K562 (cell line): Measurements from ENCODE around the gene TCF4. TPM values are rescaled to one million over a fixed set of nuclear protein-coding genes. Genes with fewer than 3 reads are reported as not detected.

Source experiments
- ATAC-seq: fragments of 200-7000 bp; cut with Tn5 transposase; 3 replicates; pipeline ENCODE4 v1.9.1; 2020; ENCODE audit warnings: moderate library complexity
- BruUV-seq: library from RNA; stranded (reverse); fragments of 400-500 nt; replicated peaks from 2 replicates; lab custom pipeline; 2021; lab: Mats Ljungman, UMichigan
- CTCF ChIA-PET: fragments of 300-600 bp; formaldehyde crosslinking; extraction: SDS; loops from one replicate; lab custom pipeline; 2021; ENCODE audit warnings: low intra/inter-chr PET ratio; lab: Yijun Ruan, JAX
- POLR2A ChIA-PET: fragments of 300-600, 350-650 bp; sonication (Branson Sonifier 250); formaldehyde crosslinking; extraction: SDS; loops from one replicate; lab custom pipeline; 2021; ENCODE audit warnings: antibody characterized with exemption, inconsistent platforms; lab: Yijun Ruan, JAX
- DNase-seq, 4 experiments: peaks; one replicate each; pipeline versions ENCODE4 v3.0.0 to v3.0.0-alpha.2; 2011 to 2018; ENCODE audit warnings: low spot score in 3 of 4, mixed read lengths in 3 of 4; ENCODE audit errors: extremely low read depth in 1 of 4
- FAIRE-seq: peaks from 2 replicates; lab custom pipeline; 2011; peaks lifted over from hg19 to GRCh38; lab: Jason Lieb, UNC
- H2AFZ ChIP-seq: 2 replicates; pipeline ENCODE4 v1.6.0; 2011; ENCODE audit warnings: low read depth, low read length, control low read depth, inconsistent platforms
- H3K27ac ChIP-seq: fragments of 200-600 bp; 3 replicates; pipeline ENCODE4 v1.8.0; 2011; ENCODE audit warnings: low read depth, mild to moderate bottlenecking, control low read depth, inconsistent platforms, low read length, moderate library complexity, mixed read lengths; ENCODE audit errors: extremely low read depth
- H3K27me3 ChIP-seq, 2 experiments: fragments of 300-600 bp in 1 of 2; 2 replicates in 1 of 2; 3 replicates in 1 of 2; pipeline versions ENCODE4 v1.6.0 to v1.8.0; 2011; ENCODE audit warnings: inconsistent platforms in 2 of 2, low read length in 2 of 2, mild to moderate bottlenecking in 1 of 2, mixed read lengths in 1 of 2, moderate library complexity in 1 of 2; ENCODE audit not compliant: control insufficient read depth in 2 of 2, insufficient read depth in 2 of 2
- H3K36me3 ChIP-seq: fragments of 300-600 bp; 3 replicates; pipeline ENCODE4 v1.8.0; 2011; ENCODE audit warnings: mild to moderate bottlenecking, low read length, inconsistent platforms; ENCODE audit not compliant: control insufficient read depth, insufficient read depth
- H3K4me1 ChIP-seq, 2 experiments: fragments of 200-600 bp in 1 of 2; replicated peaks in 1 of 2; 2 replicates in 1 of 2; 3 replicates in 1 of 2; pipeline versions ENCODE4 v1.5.1 to v1.8.0; 2011; ENCODE audit warnings: inconsistent platforms in 2 of 2, low read length in 2 of 2, mild to moderate bottlenecking in 1 of 2, mixed read lengths in 1 of 2, moderate library complexity in 1 of 2; ENCODE audit not compliant: control insufficient read depth in 2 of 2, insufficient read depth in 2 of 2
- H3K4me2 ChIP-seq: 2 replicates; pipeline ENCODE4 v1.6.1; 2011; ENCODE audit warnings: low read length, control low read depth, inconsistent platforms, mixed read lengths; ENCODE audit not compliant: insufficient read depth
- H3K4me3 ChIP-seq: fragments of 200-600 bp; sonication (generic), shearing (Covaris generic); 2 replicates; pipeline ENCODE4 v1.5.1; 2016; ENCODE audit warnings: control low read depth, inconsistent platforms
- H3K79me2 ChIP-seq: fragments of 200-600 bp; 3 replicates; pipeline ENCODE4 v1.8.0; 2011; ENCODE audit warnings: low read length, inconsistent platforms; ENCODE audit not compliant: control insufficient read depth, insufficient read depth
- H3K9ac ChIP-seq, 2 experiments: 2 replicates each; pipeline versions ENCODE4 v1.6.0 to v1.6.1; 2011; ENCODE audit warnings: low read depth in 2 of 2, low read length in 2 of 2, control low read depth in 1 of 2, inconsistent platforms in 1 of 2, mild to moderate bottlenecking in 1 of 2, mixed read lengths in 1 of 2; ENCODE audit not compliant: insufficient read depth in 1 of 2
- H3K9me1 ChIP-seq: one replicate; pipeline ENCODE4 v1.6.0; 2011; ENCODE audit warnings: inconsistent platforms, mild to moderate bottlenecking, low read length, moderate library complexity; ENCODE audit not compliant: control insufficient read depth, insufficient read depth
- H3K9me3 ChIP-seq: replicated peaks from 2 replicates; pipeline ENCODE4 v1.5.1; 2011; ENCODE audit warnings: low read depth, low read length, inconsistent platforms; ENCODE audit not compliant: control insufficient read depth, insufficient read depth
- H4K20me1 ChIP-seq: replicated peaks from 2 replicates; pipeline ENCODE4 v1.6.1; 2011; ENCODE audit warnings: low read length, inconsistent platforms, mixed read lengths; ENCODE audit not compliant: control insufficient read depth, insufficient read depth
- HCFC1 ChIP-seq: IDR thresholded peaks from 2 replicates; pipeline ENCODE4 v1.6.1; 2012; ENCODE audit warnings: low read depth, low read length, improper control_type of control experiment
- KLF10 ChIP-seq: fragments of 250-450 bp; sonication (Bioruptor Pico); IDR thresholded peaks from 2 replicates; pipeline ENCODE4 v1.6.1; 2021; ENCODE audit warnings: matching md5 sums
- POLR3A ChIP-seq: IDR thresholded peaks from 2 replicates; pipeline ENCODE4 v1.6.1; 2011; ENCODE audit warnings: borderline replicate concordance, mild to moderate bottlenecking, moderate library complexity; ENCODE audit not compliant: insufficient read length, insufficient read depth; ENCODE audit errors: extremely low read depth
- RNF219 ChIP-seq: fragments of 250-450 bp; sonication (Bioruptor Pico); IDR thresholded peaks from 2 replicates; pipeline ENCODE4 v1.5.0; 2022; ENCODE audit warnings: mild to moderate bottlenecking
- WHSC1 ChIP-seq: IDR thresholded peaks from one replicate; pipeline ENCODE4 v1.6.1; 2012; ENCODE audit warnings: low read length, control low read depth, inconsistent platforms
- ZNF431 ChIP-seq: sonication (generic); formaldehyde crosslinking; IDR thresholded peaks from 2 replicates; pipeline ENCODE4 v1.8.0; 2022; ENCODE audit warnings: mild to moderate bottlenecking, missing genetic modification reagents
- WGBS: fragments of 100-300 bp; shearing (Covaris generic); methylation state at CpG from one replicate; pipeline ENCODE4 v1.1.6; 2016; ENCODE audit warnings: low coverage, mixed read lengths; ENCODE audit not compliant: insufficient coverage; ENCODE audit errors: missing lambda C conversion rate; 5-methylcytosine and 5-hydroxymethylcytosine counted together
- in situ Hi-C: fragments of 300-500 bp; cut with MboI; formaldehyde crosslinking; loops from 4 replicates; pipeline ENCODE4 v1.15.0; 2018; ENCODE audit warnings: inconsistent platforms, mixed read lengths
- intact Hi-C: fragments of 100-400 bp; cut with micrococcal nuclease; formaldehyde crosslinking; loops from 2 replicates; pipeline ENCODE4 v1.14.2; 2022
- polyA plus RNA-seq, 8 experiments: library from polyadenylated mRNA; depleted of rRNA in 4 of 8; stranded (reverse) in 5 of 8; unstranded in 3 of 8; fragments of >200 nt; fragmentation: Nextera tagmentation in 2 of 8; fragmentation: Illumina TruSeq in 1 of 8; extraction: Ambion mirVana in 2 of 8; extraction: Trizol in 1 of 8; gene quantifications; 2 replicates each; pipeline versions ENCODE4 v1.2.1 to v1.2.3, GENCODE V29; 2011 to 2014; ENCODE audit warnings: inconsistent platforms in 1 of 8, missing spikeins in 1 of 8
- total RNA-seq, 7 experiments: library from RNA; depleted of rRNA in 6 of 7; stranded (reverse); fragments of >200 nt in 6 of 7; fragmentation: Illumina TruSeq in 2 of 7; extraction: Trizol in 2 of 7; gene quantifications; 2 replicates each; pipeline versions ENCODE4 v1.2.1 to v1.2.3, GENCODE V29; 2011 to 2021; ENCODE audit warnings: low replicate concordance in 1 of 7
- TF ChIP-seq, protein P1 (sequence below): fragments of 250-450 bp; sonication (Bioruptor Pico); IDR thresholded peaks from 2 replicates; pipeline ENCODE4 v1.4.0; 2020
- TF ChIP-seq, protein P2 (sequence below): fragments of 250-450 bp; sonication (Bioruptor Pico); IDR thresholded peaks from 2 replicates; pipeline ENCODE4 v1.8.0; 2022; ENCODE audit warnings: moderate library complexity, mild to moderate bottlenecking, inconsistent platforms

Gene TCF4
- total and polyA plus RNA-seq, 9 of the 15 experiments (the other 6 are each of a cell fraction or from before 2014, with no cell fraction given) = 4.8 to 24.7 (median 15.2) TPM

DNA sequence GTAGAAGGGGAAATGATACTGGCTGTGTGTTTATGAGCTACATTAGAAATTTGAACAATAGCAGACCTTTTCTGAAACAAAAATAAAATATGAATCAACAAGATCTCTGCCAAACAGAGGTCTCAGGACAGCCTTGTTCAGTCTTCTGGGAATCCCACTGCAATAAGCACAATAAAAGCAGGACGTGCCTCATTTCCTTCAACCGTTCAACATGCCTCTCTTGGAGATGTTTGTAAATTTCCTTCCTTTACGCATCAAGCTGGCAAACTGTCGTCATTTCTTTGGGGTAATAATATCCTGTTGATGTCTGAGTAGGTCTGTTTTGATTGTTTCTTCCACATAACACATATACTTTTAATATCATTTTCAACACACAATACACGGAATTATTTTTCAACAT, 77.2 kb downstream of the TCF4 start:
- ATAC-seq (no peak), DNase-seq (no peak), FAIRE-seq (no peak)
- Histone ChIP-seq H4K20me1 (no peaks in the 10 kb centered on the region), H3K27me3 (no peaks in the 10 kb centered on the region), H3K9me1 (no peaks in the 10 kb centered on the region), H3K9me3 (no peaks in the 10 kb centered on the region), H3K4me1 (peaks cover 0 to 3% of the 10 kb centered on the region in 2 experiments; a peak in 1 of 5 replicates), H3K9ac (no peak overlapping the region), H3K79me2 (no peaks in the 10 kb centered on the region; the same call in 2 of the 3 replicates), H3K36me3 (no peaks in the 10 kb centered on the region), H2AFZ (no peak overlapping the region), H3K4me2 (no peak overlapping the region), H3K27ac (no peak overlapping the region), H3K4me3 (no peak overlapping the region)
- POLR2A ChIA-PET = no interaction called here
- BruUV-seq = no TSS peak
- TF ChIP-seq ZNF431 (CRISPR knock-in tag) = no peak
- TF ChIP-seq HCFC1 = no peak
- no peak for TF ChIP-seq KLF10 (CRISPR knock-in tag)
- no peak for TF ChIP-seq RNF219 (CRISPR knock-in tag)
- TF ChIP-seq, protein P1, sequence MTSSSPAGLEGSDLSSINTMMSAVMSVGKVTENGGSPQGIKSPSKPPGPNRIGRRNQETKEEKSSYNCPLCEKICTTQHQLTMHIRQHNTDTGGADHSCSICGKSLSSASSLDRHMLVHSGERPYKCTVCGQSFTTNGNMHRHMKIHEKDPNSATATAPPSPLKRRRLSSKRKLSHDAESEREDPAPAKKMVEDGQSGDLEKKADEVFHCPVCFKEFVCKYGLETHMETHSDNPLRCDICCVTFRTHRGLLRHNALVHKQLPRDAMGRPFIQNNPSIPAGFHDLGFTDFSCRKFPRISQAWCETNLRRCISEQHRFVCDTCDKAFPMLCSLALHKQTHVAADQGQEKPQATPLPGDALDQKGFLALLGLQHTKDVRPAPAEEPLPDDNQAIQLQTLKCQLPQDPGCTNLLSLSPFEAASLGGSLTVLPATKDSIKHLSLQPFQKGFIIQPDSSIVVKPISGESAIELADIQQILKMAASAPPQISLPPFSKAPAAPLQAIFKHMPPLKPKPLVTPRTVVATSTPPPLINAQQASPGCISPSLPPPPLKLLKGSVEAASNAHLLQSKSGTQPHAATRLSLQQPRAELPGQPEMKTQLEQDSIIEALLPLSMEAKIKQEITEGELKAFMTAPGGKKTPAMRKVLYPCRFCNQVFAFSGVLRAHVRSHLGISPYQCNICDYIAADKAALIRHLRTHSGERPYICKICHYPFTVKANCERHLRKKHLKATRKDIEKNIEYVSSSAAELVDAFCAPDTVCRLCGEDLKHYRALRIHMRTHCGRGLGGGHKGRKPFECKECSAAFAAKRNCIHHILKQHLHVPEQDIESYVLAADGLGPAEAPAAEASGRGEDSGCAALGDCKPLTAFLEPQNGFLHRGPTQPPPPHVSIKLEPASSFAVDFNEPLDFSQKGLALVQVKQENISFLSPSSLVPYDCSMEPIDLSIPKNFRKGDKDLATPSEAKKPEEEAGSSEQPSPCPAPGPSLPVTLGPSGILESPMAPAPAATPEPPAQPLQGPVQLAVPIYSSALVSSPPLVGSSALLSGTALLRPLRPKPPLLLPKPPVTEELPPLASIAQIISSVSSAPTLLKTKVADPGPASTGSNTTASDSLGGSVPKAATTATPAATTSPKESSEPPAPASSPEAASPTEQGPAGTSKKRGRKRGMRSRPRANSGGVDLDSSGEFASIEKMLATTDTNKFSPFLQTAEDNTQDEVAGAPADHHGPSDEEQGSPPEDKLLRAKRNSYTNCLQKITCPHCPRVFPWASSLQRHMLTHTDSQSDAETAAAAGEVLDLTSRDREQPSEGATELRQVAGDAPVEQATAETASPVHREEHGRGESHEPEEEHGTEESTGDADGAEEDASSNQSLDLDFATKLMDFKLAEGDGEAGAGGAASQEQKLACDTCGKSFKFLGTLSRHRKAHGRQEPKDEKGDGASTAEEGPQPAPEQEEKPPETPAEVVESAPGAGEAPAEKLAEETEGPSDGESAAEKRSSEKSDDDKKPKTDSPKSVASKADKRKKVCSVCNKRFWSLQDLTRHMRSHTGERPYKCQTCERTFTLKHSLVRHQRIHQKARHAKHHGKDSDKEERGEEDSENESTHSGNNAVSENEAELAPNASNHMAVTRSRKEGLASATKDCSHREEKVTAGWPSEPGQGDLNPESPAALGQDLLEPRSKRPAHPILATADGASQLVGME (CRISPR knock-in tag) = no peak
- no peak for TF ChIP-seq POLR3A
- no peak for TF ChIP-seq WHSC1
- TF ChIP-seq, protein P2, sequence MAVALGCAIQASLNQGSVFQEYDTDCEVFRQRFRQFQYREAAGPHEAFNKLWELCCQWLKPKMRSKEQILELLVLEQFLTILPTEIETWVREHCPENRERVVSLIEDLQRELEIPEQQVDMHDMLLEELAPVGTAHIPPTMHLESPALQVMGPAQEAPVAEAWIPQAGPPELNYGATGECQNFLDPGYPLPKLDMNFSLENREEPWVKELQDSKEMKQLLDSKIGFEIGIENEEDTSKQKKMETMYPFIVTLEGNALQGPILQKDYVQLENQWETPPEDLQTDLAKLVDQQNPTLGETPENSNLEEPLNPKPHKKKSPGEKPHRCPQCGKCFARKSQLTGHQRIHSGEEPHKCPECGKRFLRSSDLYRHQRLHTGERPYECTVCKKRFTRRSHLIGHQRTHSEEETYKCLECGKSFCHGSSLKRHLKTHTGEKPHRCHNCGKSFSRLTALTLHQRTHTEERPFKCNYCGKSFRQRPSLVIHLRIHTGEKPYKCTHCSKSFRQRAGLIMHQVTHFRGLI (CRISPR knock-in tag) = no peak
- 66% methylated on average over 5 of the region's 5 CpGs for WGBS
- intact Hi-C loops = no loop called here
- CTCF ChIA-PET = no interaction called here
- in situ Hi-C loops = no loop called here
